NOMO-1 (cell line): ENCODE results near the gene KLHDC8A.

Experiments used
- DNase-seq, 2 experiments: peaks; one replicate each; lab custom pipeline; 2025; ENCODE audit not compliant: unreplicated experiment in 2 of 2; lab: John Stamatoyannopoulos, UW

KLHDC8A gene

DNA sequence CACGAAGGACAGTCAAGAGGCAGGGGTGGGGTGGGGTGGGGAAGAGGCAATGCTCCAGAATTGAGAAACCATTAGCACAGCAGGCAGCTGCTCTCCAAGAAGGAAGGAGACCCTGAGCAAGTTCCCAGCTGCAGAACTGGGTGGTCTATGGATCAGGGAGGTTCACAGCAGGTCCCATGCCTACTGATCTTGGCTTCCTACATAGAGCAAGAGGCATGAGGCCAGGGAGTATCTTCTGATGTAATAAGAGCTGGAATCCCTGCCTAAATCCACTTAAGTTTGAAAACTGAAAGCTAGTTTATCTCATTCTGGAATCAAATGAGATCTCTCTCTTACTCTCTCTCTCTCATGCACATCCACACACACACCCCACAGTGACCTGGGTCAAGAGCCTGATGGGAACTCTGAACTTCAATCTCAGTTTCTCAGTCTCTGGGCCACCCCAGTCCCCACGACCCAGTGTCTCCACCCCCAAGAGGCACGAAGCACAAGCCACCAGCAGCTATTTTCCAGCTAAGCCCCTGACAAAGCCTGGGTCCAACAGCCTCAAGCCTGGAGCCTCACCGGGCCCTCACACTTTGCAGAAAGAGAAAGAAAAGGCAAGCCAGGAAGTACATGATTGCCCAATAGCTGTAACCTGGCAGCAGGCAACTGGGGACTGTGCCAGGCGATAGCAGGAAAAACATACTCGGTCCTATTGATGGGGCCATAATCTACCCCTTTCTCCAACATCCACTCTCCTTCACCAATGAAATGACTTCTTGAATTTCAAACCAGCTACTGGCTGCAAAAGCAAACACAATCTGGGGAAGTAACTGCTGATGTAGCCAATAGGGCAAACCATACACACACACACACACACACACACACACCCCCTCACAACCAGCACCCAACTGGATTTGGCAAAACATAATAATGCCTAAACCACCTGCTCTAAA, 37.4 kb downstream of the KLHDC8A start:
- DNase-seq = peak; percentile 52 to 57

GRCh38 chr1:205318231-205318991, 38.3 kb downstream of the KLHDC8A start:
- DNase-seq = no peak

- no peak for DNase-seq
These were observed 39.3 kb downstream of the KLHDC8A start for GRCh38 chr1:205317311-205317917.

- DNase-seq = no peak
These were observed 40.6 kb downstream of the KLHDC8A start for GRCh38 chr1:205316161-205316566.

DNA sequence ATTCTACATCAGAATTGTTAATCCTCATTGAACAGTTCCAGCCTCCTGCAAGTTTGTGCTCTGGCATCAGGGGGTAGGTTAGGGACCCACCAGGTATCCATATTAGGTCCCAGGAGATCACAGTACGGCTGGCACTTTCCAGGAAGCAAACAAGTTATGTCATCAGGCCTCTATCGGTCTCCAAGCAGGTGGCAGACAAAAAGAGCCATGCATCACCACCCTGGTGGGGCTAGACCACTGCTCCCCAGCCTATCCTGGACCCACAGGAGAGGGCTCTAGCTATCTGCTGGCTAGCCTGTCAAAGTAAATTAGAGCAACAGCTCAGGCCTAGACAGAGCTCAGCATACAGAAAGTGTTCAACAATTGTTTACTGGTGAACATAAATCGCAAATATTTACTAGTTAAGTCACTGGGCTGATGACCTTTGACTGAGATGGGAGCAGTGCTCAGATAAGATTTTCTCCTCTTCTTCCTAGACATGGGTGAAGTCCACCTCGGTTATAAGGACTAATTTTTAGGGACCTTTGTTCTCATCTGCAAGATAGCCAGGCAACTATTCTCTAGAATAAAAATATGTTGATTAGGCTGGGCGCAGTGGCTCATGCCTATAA, 41.6 kb downstream of the KLHDC8A start:
- DNase-seq = no peak

- DNase-seq = peak; percentile 17 to 22
These were observed 43.0 kb downstream of the KLHDC8A start for GRCh38 chr1:205313563-205314308.

- no peak for DNase-seq
These were observed 43.7 kb downstream of the KLHDC8A start for GRCh38 chr1:205312866-205313562.

GRCh38 chr1:205310976-205311704, 45.6 kb downstream of the KLHDC8A start:
- DNase-seq = peak; percentile 68 to 80

DNA sequence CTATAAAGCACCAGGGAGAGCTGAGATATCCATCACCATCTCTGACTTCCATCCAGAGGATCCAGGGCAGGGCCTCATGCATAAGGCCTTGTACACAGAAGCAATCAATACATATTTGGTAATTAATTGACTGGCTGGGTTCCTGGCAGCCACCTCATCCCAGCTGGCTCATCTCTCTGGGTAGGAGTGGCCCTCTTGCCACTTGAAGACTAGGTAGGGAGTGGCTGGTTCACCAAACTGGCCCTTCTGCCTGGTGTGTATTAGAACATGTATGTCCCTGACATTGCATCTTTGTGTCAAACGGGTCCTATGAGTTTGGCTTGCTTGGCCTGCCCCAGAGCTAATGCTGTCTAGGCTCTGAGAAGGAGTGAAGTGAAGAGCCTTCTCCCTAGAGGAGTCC, 47.0 kb downstream of the KLHDC8A start:
- no peak for DNase-seq

- DNase-seq = no peak
These were observed 49.7 kb downstream of the KLHDC8A start for GRCh38 chr1:205306929-205307566.

DNA sequence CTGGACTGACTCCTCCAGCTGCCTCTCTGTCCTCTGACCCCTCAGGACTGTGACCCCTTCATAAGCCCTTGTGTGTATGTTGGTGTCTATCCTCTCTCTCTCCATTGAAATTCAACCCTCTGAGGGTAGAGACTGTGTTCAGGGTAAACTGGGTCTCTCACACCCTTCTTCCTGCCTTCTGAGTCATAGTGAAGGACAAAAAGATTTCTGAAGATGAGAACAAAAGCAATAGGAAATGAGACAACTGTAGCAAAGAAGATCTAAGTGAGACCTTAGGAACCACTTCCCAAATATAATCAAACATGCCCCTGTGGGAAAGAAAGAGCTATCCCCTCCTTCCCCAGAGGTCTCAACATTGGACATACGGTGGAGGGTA, 52.0 kb downstream of the KLHDC8A start:
- no peak for DNase-seq

DNA sequence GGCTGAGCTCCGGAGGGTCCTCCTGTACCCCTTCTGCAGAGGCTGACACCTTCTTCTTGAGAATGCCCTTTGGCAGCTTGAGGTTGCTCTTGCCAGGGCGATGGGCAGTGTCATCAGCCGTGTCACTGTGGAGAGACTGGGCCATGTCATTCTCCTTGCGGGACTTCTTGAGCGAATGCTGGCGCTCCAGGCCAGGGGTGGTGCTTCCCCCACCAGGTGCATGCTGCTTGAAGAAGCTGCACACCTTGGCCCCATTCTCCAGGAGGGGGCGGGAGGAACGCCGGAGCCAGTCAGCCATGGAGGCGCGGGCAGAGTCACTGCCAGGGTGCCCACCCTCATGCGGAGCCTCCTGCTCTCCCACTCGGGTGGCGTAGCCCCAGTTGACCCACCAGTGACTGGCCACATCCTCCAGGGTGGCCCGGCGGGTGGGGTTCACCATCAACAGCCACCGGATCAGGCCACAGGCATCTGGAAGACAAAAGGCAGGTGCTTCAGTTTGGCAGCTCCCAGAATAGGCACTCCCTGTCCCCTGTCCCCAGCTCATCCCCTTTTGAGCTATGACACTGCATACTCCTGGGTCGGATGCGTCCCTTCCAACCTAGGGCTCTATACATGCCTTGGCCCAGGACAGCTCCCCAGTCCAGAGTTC, 52.6 kb downstream of the KLHDC8A start:
- DNase-seq = no peak

GRCh38 chr1:205303247-205303888, 53.4 kb downstream of the KLHDC8A start:
- no peak for DNase-seq

DNA sequence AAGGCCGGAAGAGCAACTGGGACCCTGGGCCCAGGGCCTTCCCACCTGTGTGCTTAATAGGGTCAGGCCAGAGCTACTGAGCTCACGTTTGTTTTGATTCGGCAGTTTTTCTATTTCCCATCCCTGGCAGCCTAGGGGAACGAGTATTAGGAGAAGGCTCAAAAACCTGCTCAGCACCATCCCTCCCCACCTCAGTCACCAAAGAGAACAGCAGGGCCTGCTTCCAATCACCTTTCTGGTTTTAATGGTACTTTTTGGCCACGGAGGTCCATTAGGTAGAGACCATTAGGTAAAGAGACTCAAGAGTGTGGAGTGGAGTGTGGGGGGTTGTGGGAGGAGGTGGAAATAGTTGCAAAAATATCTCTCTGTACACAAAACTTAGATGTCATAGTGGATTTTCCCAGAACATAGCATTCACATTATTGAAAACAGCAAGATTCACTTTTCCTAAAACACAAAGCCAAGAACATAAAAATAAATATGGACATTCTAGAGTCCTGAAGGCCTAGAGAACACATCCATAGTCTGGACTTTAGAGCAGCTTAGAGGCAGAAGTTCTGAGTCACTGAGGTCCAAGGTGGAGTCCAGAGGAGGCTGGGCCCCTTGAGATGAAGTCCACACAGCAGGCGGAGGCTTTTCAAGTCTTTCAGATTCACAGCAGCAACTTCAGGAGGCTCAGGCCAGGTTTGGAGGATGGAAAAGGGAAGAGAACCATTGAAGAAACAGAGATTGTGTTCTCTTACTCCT, 54.7 kb downstream of the KLHDC8A start:
- DNase-seq = no peak

- DNase-seq = no peak
These were observed 55.4 kb downstream of the KLHDC8A start for GRCh38 chr1:205301205-205301821.

DNA sequence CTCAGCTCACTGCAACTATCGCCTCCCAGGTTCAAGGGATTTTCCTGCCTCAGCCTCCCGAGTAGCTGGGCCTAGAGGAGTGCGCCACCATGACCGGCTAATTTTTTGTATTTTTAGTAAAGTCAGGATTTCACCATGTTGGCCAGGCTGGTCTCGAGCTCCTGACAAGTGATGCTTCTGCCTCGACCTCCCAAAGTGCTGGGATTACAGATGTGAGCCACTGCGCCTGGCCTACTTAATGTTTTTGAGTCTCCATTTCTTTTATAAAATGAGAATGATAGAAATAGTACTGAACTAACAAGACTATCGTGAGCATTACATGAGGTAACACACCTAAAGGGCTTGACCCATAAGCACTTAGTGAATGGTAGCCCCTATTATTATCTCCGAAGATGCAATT, 56.6 kb downstream of the KLHDC8A start:
- DNase-seq = no peak
